Liver (tissue), 9 donors: ENCODE data around the gene TENM3. TPM values are rescaled to one million over a fixed set of nuclear protein-coding genes. Genes with fewer than 3 reads are reported as not detected.

Experiments used
- DNase-seq: peaks from one replicate; pipeline ENCODE4 v3.0.0-alpha.2; 2017; ENCODE audit warnings: low spot score
- H3K27ac ChIP-seq, 2 donors: one replicate each; pipeline ENCODE4 v1.7.0; 2013; ENCODE audit warnings: inconsistent platforms in 2 of 2, low read length in 2 of 2, control low read depth in 1 of 2, low read depth in 1 of 2, mild to moderate bottlenecking in 1 of 2
- H3K27me3 ChIP-seq, 4 donors: one replicate each; pipeline versions ENCODE4 v1.6.1 to v1.7.0; 2013; ENCODE audit warnings: low read length in 3 of 4, inconsistent platforms in 1 of 4, mild to moderate bottlenecking in 1 of 4, moderate library complexity in 1 of 4; ENCODE audit not compliant: control insufficient read depth in 4 of 4, insufficient read depth in 4 of 4
- H3K36me3 ChIP-seq, 4 donors: one replicate each; pipeline versions ENCODE4 v1.6.1 to v1.7.0; 2013; ENCODE audit warnings: low read length in 3 of 4, mild to moderate bottlenecking in 3 of 4, low read depth in 1 of 4, moderate library complexity in 1 of 4; ENCODE audit not compliant: control insufficient read depth in 4 of 4, insufficient read depth in 3 of 4
- H3K4me1 ChIP-seq, 4 donors: one replicate each; pipeline versions ENCODE4 v1.6.1 to v1.7.0; 2013; ENCODE audit warnings: low read length in 3 of 4, mild to moderate bottlenecking in 3 of 4, moderate library complexity in 1 of 4; ENCODE audit not compliant: control insufficient read depth in 4 of 4, insufficient read depth in 4 of 4
- H3K4me3 ChIP-seq, 3 donors: one replicate each; pipeline versions ENCODE4 v1.6.1 to v1.7.0; 2013; ENCODE audit warnings: low read length in 3 of 3, control low read depth in 1 of 3, low read depth in 1 of 3, mild to moderate bottlenecking in 1 of 3
- H3K9ac ChIP-seq, 2 donors: one replicate each; pipeline ENCODE4 v1.7.0; 2013; ENCODE audit warnings: low read length in 2 of 2, mild to moderate bottlenecking in 2 of 2, moderate library complexity in 2 of 2, control low read depth in 1 of 2, low read depth in 1 of 2
- H3K9me3 ChIP-seq, 4 donors: one replicate each; pipeline versions ENCODE4 v1.6.1 to v1.7.0; 2013; ENCODE audit warnings: low read length in 3 of 4; ENCODE audit not compliant: control insufficient read depth in 4 of 4
- CTCF ChIP-seq: fragments of 150-350 bp; IDR thresholded peaks from 2 replicates; pipeline ENCODE4 v1.5.1; 2017; ENCODE audit warnings: improper control_type of control experiment, low read depth, low read length; ENCODE audit not compliant: missing input control
- GABPA ChIP-seq, 2 donors: IDR thresholded peaks in 1 of 2; conservative IDR thresholded peaks in 1 of 2; 2 replicates each; pipeline ENCODE4 v1.6.1; 2016; ENCODE audit warnings: antibody characterized with exemption in 2 of 2, mild to moderate bottlenecking in 1 of 2, moderate library complexity in 1 of 2
- HNF4A ChIP-seq, 2 donors: conservative IDR thresholded peaks; 2 replicates each; pipeline ENCODE4 v1.6.1; 2016; ENCODE audit warnings: antibody characterized with exemption in 2 of 2, mild to moderate bottlenecking in 2 of 2
- HNF4G ChIP-seq: IDR thresholded peaks from 2 replicates; pipeline ENCODE4 v1.6.1; 2016; ENCODE audit warnings: antibody characterized with exemption
- JUND ChIP-seq, 2 donors: IDR thresholded peaks; 2 replicates each; pipeline ENCODE4 v1.6.1; 2016; ENCODE audit warnings: antibody characterized with exemption in 2 of 2
- MAX ChIP-seq: IDR thresholded peaks from 2 replicates; pipeline ENCODE4 v1.6.1; 2016; ENCODE audit warnings: antibody characterized with exemption
- NR2F2 ChIP-seq: IDR thresholded peaks from 2 replicates; pipeline ENCODE4 v1.6.1; 2016; ENCODE audit warnings: antibody characterized with exemption
- RAD21 ChIP-seq, 2 donors: IDR thresholded peaks; 2 replicates each; pipeline ENCODE4 v1.6.1; 2016; ENCODE audit warnings: antibody characterized with exemption in 2 of 2, mild to moderate bottlenecking in 2 of 2
- RXRA ChIP-seq, 2 donors: IDR thresholded peaks; 2 replicates each; pipeline ENCODE4 v1.6.1; 2017 to 2018; ENCODE audit warnings: antibody characterized with exemption in 2 of 2, mild to moderate bottlenecking in 1 of 2
- SP1 ChIP-seq: IDR thresholded peaks from 2 replicates; pipeline ENCODE4 v1.6.1; 2018; ENCODE audit warnings: antibody characterized with exemption, mild to moderate bottlenecking
- TAF1 ChIP-seq: conservative IDR thresholded peaks from 2 replicates; pipeline ENCODE4 v1.6.1; 2016; ENCODE audit warnings: antibody characterized with exemption, mild to moderate bottlenecking
- YY1 ChIP-seq: IDR thresholded peaks from 2 replicates; pipeline ENCODE4 v1.6.1; 2016; ENCODE audit warnings: antibody characterized with exemption, mild to moderate bottlenecking
- ZBTB33 ChIP-seq: IDR thresholded peaks from 2 replicates; pipeline ENCODE4 v1.6.1; 2016; ENCODE audit warnings: antibody characterized with exemption
- WGBS: extraction: QIAGEN DNeasy Blood & Tissue Kit; methylation state at CpG from one replicate; pipeline ENCODE4 v1.1.7; 2013; 5-methylcytosine and 5-hydroxymethylcytosine counted together
- polyA plus RNA-seq, 2 donors: library from polyadenylated mRNA; stranded (reverse) in 1 of 2; unstranded in 1 of 2; fragments of 200-250 nt in 1 of 2; fragments of >200 nt in 1 of 2; fragmentation: Nextera tagmentation in 1 of 2; extraction: Ambion mirVana in 1 of 2; gene quantifications; one replicate each; pipeline versions ENCODE4 v1.2.1 to v1.2.3, GENCODE V29; 2013 to 2015
- total RNA-seq, 2 donors: library from RNA; depleted of rRNA; stranded (reverse); fragments of >200 nt; gene quantifications; one replicate each; pipeline ENCODE4 v1.2.3, GENCODE V29; 2014
- TF ChIP-seq, protein P1 (sequence below): IDR thresholded peaks from 2 replicates; pipeline ENCODE4 v1.6.1; 2016; ENCODE audit warnings: antibody characterized with exemption
- donor health status: healthy.
- donor health status: healthy.
- donor health status: healthy.
- donor health status: healthy.
- donor health status: healthy.

Gene TENM3
- total and polyA plus RNA-seq, 4 donors: 0.32 to 16.8 (median 0.70) TPM

GRCh38 chr4:182206916-182207315 is 36.3 kb upstream of the TENM3 start:
- Histone ChIP-seq H3K9ac (no peak overlapping the region), H3K9me3 (no peaks in the 10 kb centered on the region), H3K4me3 (no peak overlapping the region), H3K4me1 (peaks cover 0 to 2% (median 0%) of the 10 kb centered on the region in 4 donors), H3K27ac (no peak overlapping the region), H3K27me3 (peaks cover 0 to 2% (median 0%) of the 10 kb centered on the region in 4 donors), H3K36me3 (no peaks in the 10 kb centered on the region)
- no peak for DNase-seq
- TF ChIP-seq YY1 (no peak), HNF4G (no peak), TAF1 (no peak), GABPA (IDR thresholded peaks at IDR 0.05 in 1 of 2, conservative IDR thresholded peaks at IDR 0.05 in 1 of 2) (no peak)
- 76% methylated on average over 4 of the region's 4 CpGs for WGBS

DNA sequence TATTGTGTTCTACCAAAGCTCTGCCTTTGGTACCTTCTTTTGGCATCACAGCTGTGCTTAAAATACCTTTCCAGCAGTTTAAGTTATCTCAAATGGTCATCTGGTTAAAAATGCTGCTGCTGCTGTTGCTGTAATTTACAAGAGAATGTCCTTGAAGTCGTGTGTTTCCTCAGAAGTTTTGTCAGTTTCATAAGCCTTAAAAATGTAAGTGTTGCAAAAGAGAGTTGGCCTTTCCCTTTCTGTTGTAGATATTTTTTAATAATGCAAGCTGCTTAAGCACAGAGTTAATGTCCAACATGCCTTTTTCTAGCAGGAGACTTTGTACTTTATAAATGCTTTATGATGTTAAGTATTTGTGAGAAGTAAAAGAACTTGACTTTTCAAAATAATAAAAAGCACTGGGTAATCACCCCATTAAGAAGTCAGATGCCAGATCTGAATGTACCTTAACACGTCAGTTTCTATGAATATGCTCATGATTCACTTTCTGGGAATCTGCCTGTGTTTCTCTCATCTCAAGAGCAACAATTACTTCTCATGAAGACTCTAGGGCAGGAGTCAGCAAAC is 35.3 kb upstream of the TENM3 start:
- H3K27me3 ChIP-seq: peaks cover 0 to 2% (median 0%) of the 10 kb centered on the region in 4 donors
- H3K9me3 ChIP-seq: no peaks in the 10 kb centered on the region
- H3K27ac ChIP-seq: no peak overlapping the region
- no peak overlapping the region for H3K9ac ChIP-seq
- 43% methylated on average over 2 of the region's 2 CpGs for WGBS
- H3K4me3 ChIP-seq: no peak overlapping the region
- H3K36me3 ChIP-seq: no peaks in the 10 kb centered on the region
- DNase-seq: no peak
- no peak for TF ChIP-seq TAF1
- TF ChIP-seq MAX: no peak
- no peak for TF ChIP-seq RAD21 (IDR thresholded peaks at IDR 0.05)
- no peak for TF ChIP-seq JUND (IDR thresholded peaks at IDR 0.05)
- no peak for TF ChIP-seq SP1
- no peak for TF ChIP-seq GABPA (IDR thresholded peaks at IDR 0.05 in 1 of 2, conservative IDR thresholded peaks at IDR 0.05 in 1 of 2)
- no peak for TF ChIP-seq HNF4G
- no peak for TF ChIP-seq RXRA (IDR thresholded peaks at IDR 0.05)
- TF ChIP-seq NR2F2: no peak
- TF ChIP-seq ZBTB33: no peak
- TF ChIP-seq, protein P1, sequence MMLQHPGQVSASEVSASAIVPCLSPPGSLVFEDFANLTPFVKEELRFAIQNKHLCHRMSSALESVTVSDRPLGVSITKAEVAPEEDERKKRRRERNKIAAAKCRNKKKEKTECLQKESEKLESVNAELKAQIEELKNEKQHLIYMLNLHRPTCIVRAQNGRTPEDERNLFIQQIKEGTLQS: no peak
- no peak for TF ChIP-seq CTCF
- peaks cover 4 to 10% (median 6%) of the 10 kb centered on the region in 4 donors for H3K4me1 ChIP-seq

- 78% methylated on average over 6 of the region's 6 CpGs for WGBS
- Histone ChIP-seq H3K9me3 (no peaks in the 10 kb centered on the region), H3K9ac (no peak overlapping the region), H3K4me3 (no peak overlapping the region), H3K36me3 (no peaks in the 10 kb centered on the region), H3K27ac (no peak overlapping the region), H3K27me3 (peaks cover 0 to 2% (median 0%) of the 10 kb centered on the region in 4 donors), H3K4me1 (peaks cover 4 to 10% (median 6%) of the 10 kb centered on the region in 4 donors)
- TF ChIP-seq HNF4A (conservative IDR thresholded peaks at IDR 0.05): peak in 1 of 2 donors; percentile 12
- TF ChIP-seq GABPA (IDR thresholded peaks at IDR 0.05 in 1 of 2, conservative IDR thresholded peaks at IDR 0.05 in 1 of 2): no peak
- TF ChIP-seq RXRA (IDR thresholded peaks at IDR 0.05): no peak
- no peak for DNase-seq
Observed at GRCh38 chr4:182208526-182209050, 34.6 kb upstream of the TENM3 start.
